Brain microvascular endothelial cell (primary cell): ENCODE measurements around the gene ACP7.
A peak's percentile ranks its signal among the peaks of the same experiment; 100 is the strongest.

Source experiments
- DNase-seq: peaks from one replicate; pipeline ENCODE4 v3.0.0-alpha.2; 2020
- H3K27ac ChIP-seq: fragments of 250-450 bp; sonication (Bioruptor Pico); 2 replicates; pipeline ENCODE4 v1.5.1; 2020; ENCODE audit warnings: mild to moderate bottlenecking, moderate library complexity
- H3K27me3 ChIP-seq: fragments of 250-450 bp; sonication (Bioruptor Pico); replicated peaks from 2 replicates; pipeline ENCODE4 v1.5.1; 2020; ENCODE audit warnings: mild to moderate bottlenecking
- H3K36me3 ChIP-seq: fragments of 250-450 bp; sonication (Bioruptor Pico); replicated peaks from 2 replicates; pipeline ENCODE4 v1.5.1; 2020; ENCODE audit warnings: mild to moderate bottlenecking
- H3K4me3 ChIP-seq: 2 replicates; pipeline ENCODE4 v1.5.1; 2011; ENCODE audit warnings: low read depth, mild to moderate bottlenecking, control low read depth, low read length, moderate library complexity
- CTCF ChIP-seq: IDR thresholded peaks from 2 replicates; pipeline ENCODE4 v1.5.1; 2011; ENCODE audit warnings: low read depth, mild to moderate bottlenecking, moderate library complexity, low read length, control low read depth, inconsistent platforms; ENCODE audit errors: missing control alignments
- in situ Hi-C: cut with HindIII; loops from 2 replicates; pipeline ENCODE4 v1.10.0; 2017; ENCODE audit warnings: low sequenced_read_pairs, low pct_ligation_motif_present

The ACP7 gene

GRCh38 chr19:39157275-39157996, 73.3 kb downstream of the ACP7 start:
- H3K27ac ChIP-seq = no peak overlapping the region
- H3K4me3 ChIP-seq = peak overlapping the region; percentile 29
- peak; percentile 40 for DNase-seq
- in situ Hi-C loops = no loop called here
- TF ChIP-seq CTCF = no peak
- no peaks in the 10 kb centered on the region for H3K36me3 ChIP-seq
- H3K27me3 ChIP-seq = no peaks in the 10 kb centered on the region

- DNase-seq = no peak
- no peak for TF ChIP-seq CTCF
- no peaks in the 10 kb centered on the region for H3K27me3 ChIP-seq
- in situ Hi-C loops = no loop called here
- H3K36me3 ChIP-seq = no peaks in the 10 kb centered on the region
- peak overlapping the region; percentile 29 for H3K4me3 ChIP-seq
- no peak overlapping the region for H3K27ac ChIP-seq
These were observed 73.8 kb downstream of the ACP7 start for GRCh38 chr19:39157997-39158389.

GRCh38 chr19:39158646-39159260, 74.6 kb downstream of the ACP7 start:
- TF ChIP-seq CTCF = no peak

GRCh38 chr19:39160523-39160861, 76.3 kb downstream of the ACP7 start:
- H3K36me3 ChIP-seq = no peaks in the 10 kb centered on the region
- H3K4me3 ChIP-seq = no peak overlapping the region
- no peak for TF ChIP-seq CTCF
- in situ Hi-C loops = no loop called here
- no peak overlapping the region for H3K27ac ChIP-seq
- no peaks in the 10 kb centered on the region for H3K27me3 ChIP-seq
- DNase-seq = peak; percentile 5

More at GRCh38 chr19:39158646-39159260, 74.6 kb downstream of the ACP7 start:
- Histone ChIP-seq H3K27me3 (no peaks in the 10 kb centered on the region), H3K4me3 (no peak overlapping the region), H3K27ac (no peak overlapping the region), H3K36me3 (no peaks in the 10 kb centered on the region)
- DNase-seq = no peak
- in situ Hi-C loops = no loop called here
